Choroid plexus epithelial cell (primary cell): ENCODE measurements around the gene LRRC4C.

Experiments used
- DNase-seq: peaks from one replicate; pipeline ENCODE4 v3.0.0-alpha.2; 2010; ENCODE audit warnings: low read depth
- H3K4me3 ChIP-seq: 2 replicates; pipeline ENCODE4 v1.5.1; 2011; ENCODE audit warnings: low read depth, mild to moderate bottlenecking, control low read depth, low read length, moderate library complexity
- CTCF ChIP-seq: conservative IDR thresholded peaks from 2 replicates; pipeline ENCODE4 v1.5.1; 2011; ENCODE audit warnings: low read depth, mild to moderate bottlenecking, control low read depth, inconsistent platforms, low read length, moderate library complexity

LRRC4C gene

GRCh38 chr11:41400819-41401382 is 58.6 kb downstream of the LRRC4C start:
- DNase-seq: no peak
- H3K4me3 ChIP-seq: no peak overlapping the region
- no peak for TF ChIP-seq CTCF

- DNase-seq: no peak
- no peak for TF ChIP-seq CTCF
These were observed 59.3 kb downstream of the LRRC4C start for GRCh38 chr11:41400124-41400523.

GRCh38 chr11:41399323-41399722 is 60.1 kb downstream of the LRRC4C start:
- no peak for TF ChIP-seq CTCF
- no peak for DNase-seq
- H3K4me3 ChIP-seq: no peak overlapping the region

More at GRCh38 chr11:41400124-41400523, 59.3 kb downstream of the LRRC4C start:
- H3K4me3 ChIP-seq: no peak overlapping the region

GRCh38 chr11:41398175-41398574 is 61.3 kb downstream of the LRRC4C start:
- DNase-seq: no peak
- no peak overlapping the region for H3K4me3 ChIP-seq
- TF ChIP-seq CTCF: no peak

GRCh38 chr11:41394521-41395195 is 64.8 kb downstream of the LRRC4C start:
- H3K4me3 ChIP-seq: no peak overlapping the region
- DNase-seq: no peak
- no peak for TF ChIP-seq CTCF

GRCh38 chr11:41392596-41392995 is 66.9 kb downstream of the LRRC4C start:
- no peak overlapping the region for H3K4me3 ChIP-seq
- DNase-seq: no peak
- TF ChIP-seq CTCF: no peak

GRCh38 chr11:41389623-41390130 is 69.8 kb downstream of the LRRC4C start:
- H3K4me3 ChIP-seq: no peak overlapping the region
- DNase-seq: no peak
- TF ChIP-seq CTCF: no peak
